GM18520 (cell line): Measurements from ENCODE around the gene OVOL2.

Experiments used
- ATAC-seq: cut with Tn5 transposase; IDR thresholded peaks from one replicate; pipeline ENCODE4 v1.9.1; 2021; ENCODE audit not compliant: unreplicated experiment

The OVOL2 gene

GRCh38 chr20:17990278-17990972, 67.3 kb downstream of the OVOL2 start:
- no peak for ATAC-seq

- no peak for ATAC-seq
Measured at GRCh38 chr20:17987988-17988387, 69.7 kb downstream of the OVOL2 start.

- no peak for ATAC-seq
Measured at GRCh38 chr20:17985388-17986018, 72.2 kb downstream of the OVOL2 start.

- no peak for ATAC-seq
Measured at GRCh38 chr20:17976305-17976704, 81.4 kb downstream of the OVOL2 start.
